Spinal cord (tissue), 10 donors: Measurements from ENCODE around the gene RAD51B. TPM values are rescaled to one million over a fixed set of nuclear protein-coding genes. Genes with fewer than 3 reads are reported as not detected.

Experiments
- DNase-seq, 6 donors: peaks; one replicate each; pipeline versions ENCODE4 v3.0.0 to v3.0.0-alpha.2; 2013 to 2015; ENCODE audit warnings: low spot score in 6 of 6, low read depth in 4 of 6
- H3K27ac ChIP-seq: one replicate; pipeline ENCODE4 v1.5.1; 2013; ENCODE audit warnings: low read depth, low read length, control low read depth
- H3K27me3 ChIP-seq: one replicate; pipeline ENCODE4 v1.6.1; 2013; ENCODE audit warnings: low read length; ENCODE audit not compliant: control insufficient read depth, insufficient read depth
- H3K36me3 ChIP-seq: one replicate; pipeline ENCODE4 v1.6.1; 2013; ENCODE audit warnings: low read length; ENCODE audit not compliant: control insufficient read depth, insufficient read depth
- H3K4me1 ChIP-seq: one replicate; pipeline ENCODE4 v1.6.1; 2013; ENCODE audit warnings: low read length; ENCODE audit not compliant: control insufficient read depth, insufficient read depth
- H3K4me3 ChIP-seq: one replicate; pipeline ENCODE4 v1.5.1; 2013; ENCODE audit warnings: low read depth, low read length, control low read depth
- H3K9me3 ChIP-seq: one replicate; pipeline ENCODE4 v1.6.1; 2013; ENCODE audit warnings: low read length; ENCODE audit not compliant: control insufficient read depth, insufficient read depth
- WGBS: methylation state at CpG from one replicate; pipeline ENCODE4 v1.1.5; 2013; ENCODE audit warnings: missing lambda C conversion rate; ENCODE audit not compliant: insufficient coverage; 5-methylcytosine and 5-hydroxymethylcytosine counted together
- polyA plus RNA-seq, 2 donors: library from polyadenylated mRNA; unstranded; fragments of 120-200 nt; gene quantifications; one replicate each; pipeline ENCODE4 v1.2.1, GENCODE V29; 2013; ENCODE audit not compliant: insufficient read length in 2 of 2
- total RNA-seq, 2 donors: library from RNA; depleted of rRNA in 1 of 2; stranded (reverse); fragments of 120-200 nt in 1 of 2; fragments of >200 nt in 1 of 2; gene quantifications; one replicate each; pipeline versions ENCODE4 v1.2.3 to v1.2.4, GENCODE V29; 2013 to 2014
- donor health status: healthy.

The RAD51B gene
- total and polyA plus RNA-seq, 4 donors, result 5.7 to 28.9 (median 14.4) TPM

GRCh38 chr14:68576031-68576430 lies 756.5 kb downstream of the RAD51B start:
- no CpG with 5 or more reads among the region's 2 CpGs for WGBS

GRCh38 chr14:68576496-68577244 lies 757.1 kb downstream of the RAD51B start:
- no peaks in the 10 kb centered on the region for H3K9me3 ChIP-seq
- H3K27ac ChIP-seq, result no peak overlapping the region
- no peaks in the 10 kb centered on the region for H3K27me3 ChIP-seq
- no peak overlapping the region for H3K4me3 ChIP-seq
- H3K4me1 ChIP-seq, result peaks cover 8% of the 10 kb centered on the region
- 100% methylated on average over 3 of the region's 4 CpGs for WGBS
- DNase-seq, result no peak
- peaks cover 2% of the 10 kb centered on the region for H3K36me3 ChIP-seq

More at GRCh38 chr14:68576031-68576430, 756.5 kb downstream of the RAD51B start:
- peaks cover 2% of the 10 kb centered on the region for H3K36me3 ChIP-seq
- H3K9me3 ChIP-seq, result no peaks in the 10 kb centered on the region
- H3K4me3 ChIP-seq, result no peak overlapping the region
- peaks cover 8% of the 10 kb centered on the region for H3K4me1 ChIP-seq
- H3K27ac ChIP-seq, result no peak overlapping the region
- DNase-seq, result no peak
- no peaks in the 10 kb centered on the region for H3K27me3 ChIP-seq

- no peak overlapping the region for H3K4me3 ChIP-seq
- no peak for DNase-seq
- peaks cover 2% of the 10 kb centered on the region for H3K36me3 ChIP-seq
- over 99% methylated on average over 10 of the region's 16 CpGs for WGBS
- no peak overlapping the region for H3K27ac ChIP-seq
- peaks cover 8% of the 10 kb centered on the region for H3K4me1 ChIP-seq
- no peaks in the 10 kb centered on the region for H3K27me3 ChIP-seq
- H3K9me3 ChIP-seq, result no peaks in the 10 kb centered on the region
Observed at GRCh38 chr14:68577802-68578541, 758.4 kb downstream of the RAD51B start.

- DNase-seq, result no peak
- 93% methylated on average over 2 of the region's 2 CpGs for WGBS
Observed at GRCh38 chr14:68578597-68578996, 759.0 kb downstream of the RAD51B start.

GRCh38 chr14:68580096-68580645 lies 760.6 kb downstream of the RAD51B start:
- WGBS, result 88% methylated on average over 6 of the region's 9 CpGs
- Histone ChIP-seq H3K4me3 (no peak overlapping the region), H3K36me3 (peaks cover 5% of the 10 kb centered on the region), H3K27me3 (no peaks in the 10 kb centered on the region), H3K4me1 (peaks cover 23% of the 10 kb centered on the region), H3K9me3 (no peaks in the 10 kb centered on the region), H3K27ac (no peak overlapping the region)
- no peak for DNase-seq

More at GRCh38 chr14:68578597-68578996, 759.0 kb downstream of the RAD51B start:
- Histone ChIP-seq H3K27ac (no peak overlapping the region), H3K4me3 (no peak overlapping the region), H3K9me3 (no peaks in the 10 kb centered on the region), H3K36me3 (peaks cover 2% of the 10 kb centered on the region), H3K27me3 (no peaks in the 10 kb centered on the region), H3K4me1 (peaks cover 9% of the 10 kb centered on the region)

- peak in 2 of 6 donors; percentile 43 to 51 for DNase-seq
- peaks cover 28% of the 10 kb centered on the region for H3K4me1 ChIP-seq
- no CpG with 5 or more reads among the region's 5 CpGs for WGBS
Observed at GRCh38 chr14:68580671-68581070, 761.1 kb downstream of the RAD51B start.

GRCh38 chr14:68583548-68584280 lies 764.1 kb downstream of the RAD51B start:
- Histone ChIP-seq H3K36me3 (peaks cover 5% of the 10 kb centered on the region), H3K4me1 (peaks cover 54% of the 10 kb centered on the region), H3K27ac (no peak overlapping the region), H3K4me3 (no peak overlapping the region), H3K9me3 (no peaks in the 10 kb centered on the region), H3K27me3 (no peaks in the 10 kb centered on the region)
- 82% methylated on average over 11 of the region's 13 CpGs for WGBS
- DNase-seq, result no peak

More at GRCh38 chr14:68580671-68581070, 761.1 kb downstream of the RAD51B start:
- H3K27me3 ChIP-seq, result no peaks in the 10 kb centered on the region
- H3K4me3 ChIP-seq, result no peak overlapping the region
- no peaks in the 10 kb centered on the region for H3K9me3 ChIP-seq
- H3K27ac ChIP-seq, result no peak overlapping the region
- peaks cover 5% of the 10 kb centered on the region for H3K36me3 ChIP-seq

- no CpG with 5 or more reads among the region's 4 CpGs for WGBS
- Histone ChIP-seq H3K27me3 (no peaks in the 10 kb centered on the region), H3K4me3 (no peak overlapping the region), H3K9me3 (no peaks in the 10 kb centered on the region), H3K36me3 (peaks cover 4% of the 10 kb centered on the region), H3K27ac (peak overlapping the region; percentile 85), H3K4me1 (peaks cover 64% of the 10 kb centered on the region)
- DNase-seq, result no peak
Observed at GRCh38 chr14:68584786-68585185, 765.2 kb downstream of the RAD51B start.

- DNase-seq, result peak in 5 of 6 donors; percentile 77 to 98 (median 82)
- Histone ChIP-seq H3K27me3 (no peaks in the 10 kb centered on the region), H3K36me3 (peaks cover 2% of the 10 kb centered on the region), H3K27ac (peak overlapping the region; percentile 85), H3K4me1 (peaks cover 63% of the 10 kb centered on the region), H3K4me3 (no peak overlapping the region), H3K9me3 (no peaks in the 10 kb centered on the region)
- WGBS, result 1% methylated on average over 16 of the region's 16 CpGs
Observed at GRCh38 chr14:68585690-68586089, 766.1 kb downstream of the RAD51B start.
